Measurements from ENCODE around the gene ZSCAN26.

Gene ZSCAN26

GRCh38 chr6:28225056-28225834 is 41.7 kb upstream of the ZSCAN26 start, which contains the start of gene ZSCAN9:
Gene ZSCAN9 (plus strand): TSS chr6:28225275. CDS start chr6:28227085, 1,810 bp downstream.
- DNase-seq (ENCODE audit: insufficient read length, low spot score) (no peak), FAIRE-seq (no peak)
- no peak for TF ChIP-seq CTCF (IDR thresholded peaks at IDR 0.05; ENCODE audit: insufficient read depth, missing control alignments)

- FAIRE-seq (no peak), DNase-seq (ENCODE audit: insufficient read length, low spot score) (no peak)
- TF ChIP-seq CTCF (IDR thresholded peaks at IDR 0.05; ENCODE audit: insufficient read depth, missing control alignments): no peak
Observed at GRCh38 chr6:28226460-28226859, 40.5 kb upstream of the ZSCAN26 start.

- FAIRE-seq: no peak
- DNase-seq (ENCODE audit: insufficient read length, low spot score): no peak
- no peak for TF ChIP-seq CTCF (IDR thresholded peaks at IDR 0.05; ENCODE audit: insufficient read depth, missing control alignments)
Observed at GRCh38 chr6:28232785-28233184, 34.2 kb upstream of the ZSCAN26 start.

- no peak for TF ChIP-seq CTCF (IDR thresholded peaks at IDR 0.05; ENCODE audit: insufficient read depth, missing control alignments)
- DNase-seq (ENCODE audit: insufficient read length, low spot score): no peak
- FAIRE-seq: no peak
Observed at GRCh38 chr6:28235912-28236452, 31.0 kb upstream of the ZSCAN26 start.

- no peak for TF ChIP-seq CTCF (IDR thresholded peaks at IDR 0.05; ENCODE audit: insufficient read depth, missing control alignments)
- FAIRE-seq (no peak), DNase-seq (ENCODE audit: insufficient read length, low spot score) (no peak)
Observed at GRCh38 chr6:28239636-28240035, 27.3 kb upstream of the ZSCAN26 start.

- DNase-seq (ENCODE audit: insufficient read length, low spot score): no peak
- TF ChIP-seq CTCF (IDR thresholded peaks at IDR 0.05; ENCODE audit: insufficient read depth, missing control alignments): no peak
- no peak for FAIRE-seq
Observed at GRCh38 chr6:28240471-28240870, 26.5 kb upstream of the ZSCAN26 start.

GRCh38 chr6:28243946-28244345 is 23.0 kb upstream of the ZSCAN26 start:
- no peak for TF ChIP-seq CTCF (IDR thresholded peaks at IDR 0.05; ENCODE audit: insufficient read depth, missing control alignments)

More at GRCh38 chr6:28243946-28244345, 23.0 kb upstream of the ZSCAN26 start:
- no peak for DNase-seq (ENCODE audit: insufficient read length, low spot score)
- no peak for FAIRE-seq

Data from D721Med (cell line).